SW 1271 (cell line): ENCODE measurements around the gene PITPNM2.
A peak's percentile ranks its signal among the peaks of the same experiment; 100 is the strongest.

Experiments
- DNase-seq, 2 experiments: peaks; one replicate each; lab custom pipeline; 2025; lab: John Stamatoyannopoulos, UW

PITPNM2 gene

GRCh38 chr12:123143736-123144461, 7.0 kb downstream of the PITPNM2 start:
- no peak for DNase-seq

- no peak for DNase-seq
Measured at GRCh38 chr12:123142921-123143735, 7.8 kb downstream of the PITPNM2 start.

DNA sequence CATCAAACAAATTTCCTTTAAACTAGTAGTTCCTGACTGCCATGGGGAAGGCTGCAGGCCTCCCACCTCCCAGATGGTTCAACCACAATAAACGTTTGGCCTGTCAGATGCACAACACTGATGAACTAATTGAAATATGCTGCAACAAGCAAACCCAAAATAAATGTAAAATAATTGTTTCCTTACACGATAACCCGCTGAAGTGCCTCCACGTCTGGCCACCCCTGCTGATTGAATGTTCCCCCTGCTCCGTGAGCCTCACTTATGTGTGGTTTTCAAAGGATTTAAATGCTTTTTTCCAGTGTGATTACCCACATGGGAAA, 8.4 kb downstream of the PITPNM2 start:
- DNase-seq = no peak

- peak in 1 of 2 experiments; percentile 21 for DNase-seq
Measured at GRCh38 chr12:123141615-123142517, 9.0 kb downstream of the PITPNM2 start.

- DNase-seq = no peak
Measured at GRCh38 chr12:123140676-123141614, 9.9 kb downstream of the PITPNM2 start.

- DNase-seq = peak in 1 of 2 experiments; percentile 14
Measured at GRCh38 chr12:123139926-123140675, 10.8 kb downstream of the PITPNM2 start.

- no peak for DNase-seq
Measured at GRCh38 chr12:123135688-123136087, 15.2 kb downstream of the PITPNM2 start.

GRCh38 chr12:123134826-123135225, 16.1 kb downstream of the PITPNM2 start:
- no peak for DNase-seq

GRCh38 chr12:123134271-123134671, 16.6 kb downstream of the PITPNM2 start:
- no peak for DNase-seq

GRCh38 chr12:123133701-123134100, 17.2 kb downstream of the PITPNM2 start:
- no peak for DNase-seq

DNA sequence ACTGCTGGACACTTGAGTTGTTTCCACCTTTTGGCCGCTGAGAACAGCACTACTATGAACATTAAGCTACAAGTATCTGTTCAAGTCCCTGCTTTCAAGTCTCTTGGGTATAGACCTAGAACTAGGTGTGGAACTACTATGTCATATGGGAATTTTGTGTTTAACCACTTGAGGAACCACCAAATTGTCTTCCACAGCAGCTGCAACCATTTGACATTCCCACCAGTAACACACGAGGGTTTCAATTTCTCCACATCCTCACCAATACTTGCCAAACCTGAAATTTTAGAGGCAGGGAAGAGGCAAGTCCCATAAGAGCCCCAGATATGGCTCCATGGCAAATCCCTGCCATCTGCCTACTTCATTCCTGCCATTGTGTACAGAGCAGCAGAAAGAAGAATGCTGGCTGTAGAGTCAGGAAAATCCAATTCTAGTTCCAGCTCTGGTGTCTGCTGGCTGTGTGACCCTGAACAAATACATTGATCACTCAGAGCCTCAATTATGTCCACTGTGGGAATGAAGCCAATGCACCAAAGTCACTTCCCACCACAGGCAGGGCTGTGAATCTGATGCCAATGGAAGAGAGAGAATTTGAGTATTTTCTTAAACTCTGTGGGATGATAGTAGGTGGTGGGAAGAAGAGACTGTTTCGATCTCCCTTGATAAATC, 17.8 kb downstream of the PITPNM2 start:
- DNase-seq = no peak

DNA sequence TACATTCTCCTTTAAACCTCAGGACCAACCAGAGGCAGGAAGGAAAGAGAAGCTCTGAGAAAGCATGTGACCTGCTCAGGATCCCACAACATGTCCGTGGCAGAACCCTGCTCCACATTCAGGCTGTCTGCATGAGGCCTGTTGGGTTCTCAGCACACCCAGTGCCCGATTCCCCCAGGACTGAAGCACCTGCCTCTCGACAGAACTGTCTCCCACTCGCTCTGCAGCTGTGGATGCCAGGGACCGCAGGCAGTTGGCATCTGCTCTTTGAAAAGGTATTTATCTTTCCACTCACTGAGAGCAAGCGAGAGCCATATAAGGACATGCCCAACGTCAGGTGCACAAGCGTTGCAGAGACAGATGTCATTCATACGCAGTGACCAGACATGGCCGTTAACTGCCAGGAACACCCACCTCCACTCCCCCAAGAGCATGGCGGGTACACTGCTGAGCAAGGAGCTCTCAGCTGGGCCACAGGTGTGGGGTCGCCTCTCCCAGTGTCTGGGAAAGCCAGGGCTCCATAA, 18.9 kb downstream of the PITPNM2 start:
- no peak for DNase-seq

DNA sequence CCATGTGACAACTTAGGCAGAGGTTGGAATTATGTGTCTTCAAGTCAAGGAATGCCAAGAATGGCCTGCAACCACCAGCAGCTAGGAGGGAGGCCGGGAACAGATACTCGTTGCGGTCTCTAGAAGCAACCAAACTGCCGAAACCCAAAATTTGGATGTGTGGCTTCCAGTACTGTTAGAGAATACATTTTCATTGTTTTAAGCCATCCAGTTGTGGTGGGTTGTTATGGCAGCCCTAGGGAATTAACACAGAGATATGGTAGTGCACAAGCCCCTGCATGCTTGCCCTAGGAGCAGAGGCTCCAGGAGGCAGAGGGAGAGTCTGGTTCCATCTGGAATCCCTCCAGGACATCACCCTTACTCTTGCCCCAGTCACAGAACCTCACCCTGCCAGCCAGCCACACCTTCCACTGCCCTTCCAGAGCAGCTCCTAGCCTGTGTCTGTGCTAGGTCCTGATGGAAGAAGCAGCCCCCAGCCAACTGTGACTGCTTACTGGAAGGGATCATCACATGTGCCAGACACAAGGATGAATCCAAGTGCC, 19.5 kb downstream of the PITPNM2 start:
- DNase-seq = no peak

GRCh38 chr12:123129621-123130020, 21.3 kb downstream of the PITPNM2 start:
- DNase-seq = no peak

- DNase-seq = no peak
Measured at GRCh38 chr12:123127182-123127495, 23.8 kb downstream of the PITPNM2 start.

GRCh38 chr12:123126294-123127181, 24.4 kb downstream of the PITPNM2 start:
- DNase-seq = peak; percentile 67 to 87

GRCh38 chr12:123122626-123123025, 28.3 kb downstream of the PITPNM2 start:
- no peak for DNase-seq

- no peak for DNase-seq
Measured at GRCh38 chr12:123121670-123122069, 29.2 kb downstream of the PITPNM2 start.
